OCI-LY1 (cell line): ENCODE results near the gene COL18A1.

Experiments
- H2AFZ ChIP-seq: fragments of 200-600 bp; sonication (generic), shearing (Covaris generic); 2 replicates; pipeline ENCODE4 v1.6.0; 2014; ENCODE audit warnings: antibody characterized with exemption, mild to moderate bottlenecking, low read length
- H3F3A ChIP-seq: fragments of 200-600 bp; sonication (generic), shearing (Covaris generic); 2 replicates; pipeline ENCODE4 v1.6.0; 2014; ENCODE audit warnings: mild to moderate bottlenecking, antibody characterized with exemption, low read length, moderate library complexity; ENCODE audit not compliant: insufficient read depth
- H3K27ac ChIP-seq: fragments of 200-600 bp; sonication (generic); 2 replicates; pipeline ENCODE4 v1.5.1; 2014; ENCODE audit warnings: low read length, mixed run types, mild to moderate bottlenecking, low read depth; ENCODE audit not compliant: poor library complexity, severe bottlenecking
- H3K27me3 ChIP-seq: fragments of 200-600 bp; sonication (generic); 2 replicates; pipeline ENCODE4 v1.6.0; 2014; ENCODE audit warnings: antibody characterized with exemption, mild to moderate bottlenecking, low read length, moderate library complexity; ENCODE audit not compliant: insufficient read depth
- H3K36me3 ChIP-seq: fragments of 200-600 bp; sonication (generic); 2 replicates; pipeline ENCODE4 v1.6.1; 2014; ENCODE audit warnings: mild to moderate bottlenecking, antibody characterized with exemption, low read length, moderate library complexity, mixed read lengths; ENCODE audit not compliant: insufficient read depth
- H3K4me1 ChIP-seq: fragments of 200-600 bp; sonication (generic); 2 replicates; pipeline ENCODE4 v1.5.1; 2014; ENCODE audit warnings: mild to moderate bottlenecking, low read length, moderate library complexity; ENCODE audit not compliant: insufficient read depth, severe bottlenecking
- H3K4me2 ChIP-seq: fragments of 200-600 bp; sonication (generic), shearing (Covaris generic); 2 replicates; pipeline ENCODE4 v1.6.1; 2014; ENCODE audit warnings: low read length
- H3K4me3 ChIP-seq: fragments of 200-600 bp; sonication (generic); 2 replicates; pipeline ENCODE4 v1.5.1; 2014; ENCODE audit warnings: low read length, low read depth, mild to moderate bottlenecking, mixed read lengths; ENCODE audit not compliant: poor library complexity, severe bottlenecking
- H3K79me2 ChIP-seq: fragments of 200-600 bp; shearing (Covaris generic); 2 replicates; pipeline ENCODE4 v1.6.1; 2016; ENCODE audit warnings: mixed run types, low read length, mixed read lengths; ENCODE audit not compliant: insufficient read depth
- H3K9ac ChIP-seq: fragments of 200-600 bp; sonication (generic), shearing (Covaris generic); 2 replicates; pipeline ENCODE4 v1.6.1; 2014; ENCODE audit warnings: mild to moderate bottlenecking, low read length, mixed read lengths
- H3K9me2 ChIP-seq: fragments of 200-600 bp; sonication (generic), shearing (Covaris generic); 2 replicates; pipeline ENCODE4 v1.6.1; 2014; ENCODE audit warnings: low read depth, mild to moderate bottlenecking, low read length, mixed read lengths
- H3K9me3 ChIP-seq: fragments of 200-600 bp; shearing (Covaris generic); 2 replicates; pipeline ENCODE4 v1.6.1; 2014; ENCODE audit warnings: low read length, mixed read lengths
- H4K20me1 ChIP-seq: fragments of 200-600 bp; sonication (generic), shearing (Covaris generic); 2 replicates; pipeline ENCODE4 v1.6.0; 2016; ENCODE audit warnings: mild to moderate bottlenecking, low read length; ENCODE audit not compliant: insufficient read depth
- EZH2 ChIP-seq: fragments of 200-600 bp; sonication (generic), shearing (Covaris generic); IDR thresholded peaks from 2 replicates; pipeline ENCODE4 v1.8.0; 2017; ENCODE audit warnings: borderline replicate concordance, mixed run types, mild to moderate bottlenecking, antibody characterized with exemption, low read length, moderate library complexity, mixed read lengths
- TF ChIP-seq, protein P1 (sequence below): fragments of 200-600 bp; sonication (generic), shearing (Covaris generic); IDR thresholded peaks from 2 replicates; pipeline ENCODE4 v1.5.1; 2017; ENCODE audit warnings: mild to moderate bottlenecking, antibody characterized with exemption, low read length, moderate library complexity, mixed read lengths

COL18A1 gene

DNA sequence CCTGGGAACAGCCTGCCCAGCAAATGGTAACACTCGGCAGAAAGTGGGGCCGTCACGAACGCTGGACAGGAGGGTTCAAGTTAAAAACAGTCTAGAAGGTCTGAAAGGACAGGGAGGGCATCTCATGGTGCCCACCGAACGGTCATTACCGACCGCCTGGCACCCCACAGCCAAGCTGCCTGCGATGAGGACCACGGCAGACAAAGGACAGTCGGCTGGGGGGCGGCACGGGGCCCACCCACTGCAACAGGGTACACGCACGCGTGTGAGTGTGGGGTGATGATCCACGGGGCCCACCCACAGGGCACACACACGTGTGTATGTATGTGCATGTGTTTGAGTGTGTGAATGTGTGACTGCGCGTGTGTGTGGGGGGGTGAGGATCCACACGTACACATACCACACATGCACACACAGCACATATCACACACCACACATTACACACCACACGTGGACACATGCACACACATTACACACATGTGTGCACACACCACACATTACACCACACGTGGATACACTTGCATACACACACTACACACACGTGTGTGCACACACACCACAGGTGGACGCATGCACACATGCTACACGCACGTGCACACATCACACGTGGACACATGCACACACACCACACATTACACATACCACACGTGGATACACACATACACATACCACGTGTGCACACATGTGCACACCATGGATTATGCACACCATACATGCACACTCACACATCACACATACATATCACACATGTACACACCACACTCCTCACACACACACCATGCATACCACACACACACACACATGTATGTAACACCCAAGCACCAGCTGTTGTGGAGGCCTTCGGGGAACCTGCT, 74.1 kb downstream of the COL18A1 start:
- Histone ChIP-seq H3K9ac (no peak overlapping the region; the same call in 1 of the 2 replicates), H3K79me2 (no peaks in the 10 kb centered on the region), H4K20me1 (no peaks in the 10 kb centered on the region), H3F3A (no peaks in the 10 kb centered on the region), H3K4me1 (peaks cover 19% of the 10 kb centered on the region), H3K4me3 (peak overlapping the region; percentile 41), H3K9me3 (no peaks in the 10 kb centered on the region), H3K4me2 (peak overlapping the region; percentile 58), H3K36me3 (no peaks in the 10 kb centered on the region), H3K27ac (no peak overlapping the region), H3K9me2 (no peaks in the 10 kb centered on the region), H3K27me3 (peaks cover 5% of the 10 kb centered on the region; the same call in 1 of the 2 replicates), H2AFZ (no peak overlapping the region)
- no peak for TF ChIP-seq EZH2
- TF ChIP-seq, protein P1, sequence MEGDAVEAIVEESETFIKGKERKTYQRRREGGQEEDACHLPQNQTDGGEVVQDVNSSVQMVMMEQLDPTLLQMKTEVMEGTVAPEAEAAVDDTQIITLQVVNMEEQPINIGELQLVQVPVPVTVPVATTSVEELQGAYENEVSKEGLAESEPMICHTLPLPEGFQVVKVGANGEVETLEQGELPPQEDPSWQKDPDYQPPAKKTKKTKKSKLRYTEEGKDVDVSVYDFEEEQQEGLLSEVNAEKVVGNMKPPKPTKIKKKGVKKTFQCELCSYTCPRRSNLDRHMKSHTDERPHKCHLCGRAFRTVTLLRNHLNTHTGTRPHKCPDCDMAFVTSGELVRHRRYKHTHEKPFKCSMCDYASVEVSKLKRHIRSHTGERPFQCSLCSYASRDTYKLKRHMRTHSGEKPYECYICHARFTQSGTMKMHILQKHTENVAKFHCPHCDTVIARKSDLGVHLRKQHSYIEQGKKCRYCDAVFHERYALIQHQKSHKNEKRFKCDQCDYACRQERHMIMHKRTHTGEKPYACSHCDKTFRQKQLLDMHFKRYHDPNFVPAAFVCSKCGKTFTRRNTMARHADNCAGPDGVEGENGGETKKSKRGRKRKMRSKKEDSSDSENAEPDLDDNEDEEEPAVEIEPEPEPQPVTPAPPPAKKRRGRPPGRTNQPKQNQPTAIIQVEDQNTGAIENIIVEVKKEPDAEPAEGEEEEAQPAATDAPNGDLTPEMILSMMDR, result no peak

DNA sequence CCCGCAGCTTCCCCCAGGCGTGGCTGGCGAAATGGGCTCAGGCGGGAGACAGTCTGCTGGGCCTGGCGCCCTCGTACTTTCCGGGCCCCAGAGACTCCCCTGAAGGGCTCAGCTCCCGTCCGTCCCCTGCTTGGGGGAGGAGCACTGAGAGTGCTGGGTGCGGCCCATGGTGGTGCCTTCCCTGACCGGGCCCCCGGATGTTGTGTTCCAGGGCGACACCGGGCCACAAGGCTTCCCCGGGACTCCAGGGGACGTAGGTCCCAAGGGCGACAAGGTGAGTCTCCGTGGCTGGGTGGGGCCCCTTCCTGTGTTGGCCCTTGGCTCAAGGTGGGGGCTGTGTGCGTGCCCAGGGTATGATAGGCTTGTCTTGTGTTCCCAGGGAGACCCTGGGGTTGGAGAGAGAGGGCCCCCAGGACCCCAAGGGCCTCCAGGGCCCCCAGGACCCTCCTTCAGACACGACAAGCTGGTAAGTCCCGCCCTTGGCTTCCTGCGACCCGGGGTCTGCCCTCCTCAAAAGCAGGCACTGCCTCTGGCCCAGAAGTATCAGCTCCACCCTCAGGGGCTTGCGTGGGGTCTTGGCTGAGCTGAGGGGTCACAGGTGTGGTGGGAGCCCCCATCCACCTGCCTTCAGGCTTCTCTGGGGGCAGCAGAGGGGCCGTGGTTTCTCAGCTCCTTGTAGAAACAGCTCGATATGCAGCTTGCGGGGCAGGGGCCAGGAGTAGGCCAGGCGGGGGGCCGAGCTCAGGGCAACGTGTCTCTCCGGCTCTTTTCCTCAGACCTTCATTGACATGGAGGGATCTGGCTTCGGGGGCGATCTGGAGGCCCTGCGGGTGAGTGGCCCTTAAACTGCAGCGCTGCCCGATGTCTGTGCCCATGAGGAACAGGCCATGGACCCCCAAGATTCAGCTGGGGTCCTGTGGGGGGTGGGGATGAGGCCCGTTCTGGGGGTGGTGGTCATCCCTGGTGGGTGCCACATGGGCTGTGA, 75.0 kb downstream of the COL18A1 start:
- Histone ChIP-seq H3K4me2 (no peak overlapping the region), H3K4me1 (peaks cover 19% of the 10 kb centered on the region), H4K20me1 (no peaks in the 10 kb centered on the region), H3F3A (no peaks in the 10 kb centered on the region), H3K79me2 (no peaks in the 10 kb centered on the region), H3K9ac (no peak overlapping the region), H3K27me3 (no peaks in the 10 kb centered on the region; the same call in 1 of the 2 replicates), H3K9me3 (no peaks in the 10 kb centered on the region), H3K4me3 (no peak overlapping the region), H2AFZ (no peak overlapping the region), H3K27ac (no peak overlapping the region), H3K36me3 (no peaks in the 10 kb centered on the region), H3K9me2 (no peaks in the 10 kb centered on the region)
- no peak for TF ChIP-seq EZH2
- TF ChIP-seq, protein P1, result no peak

DNA sequence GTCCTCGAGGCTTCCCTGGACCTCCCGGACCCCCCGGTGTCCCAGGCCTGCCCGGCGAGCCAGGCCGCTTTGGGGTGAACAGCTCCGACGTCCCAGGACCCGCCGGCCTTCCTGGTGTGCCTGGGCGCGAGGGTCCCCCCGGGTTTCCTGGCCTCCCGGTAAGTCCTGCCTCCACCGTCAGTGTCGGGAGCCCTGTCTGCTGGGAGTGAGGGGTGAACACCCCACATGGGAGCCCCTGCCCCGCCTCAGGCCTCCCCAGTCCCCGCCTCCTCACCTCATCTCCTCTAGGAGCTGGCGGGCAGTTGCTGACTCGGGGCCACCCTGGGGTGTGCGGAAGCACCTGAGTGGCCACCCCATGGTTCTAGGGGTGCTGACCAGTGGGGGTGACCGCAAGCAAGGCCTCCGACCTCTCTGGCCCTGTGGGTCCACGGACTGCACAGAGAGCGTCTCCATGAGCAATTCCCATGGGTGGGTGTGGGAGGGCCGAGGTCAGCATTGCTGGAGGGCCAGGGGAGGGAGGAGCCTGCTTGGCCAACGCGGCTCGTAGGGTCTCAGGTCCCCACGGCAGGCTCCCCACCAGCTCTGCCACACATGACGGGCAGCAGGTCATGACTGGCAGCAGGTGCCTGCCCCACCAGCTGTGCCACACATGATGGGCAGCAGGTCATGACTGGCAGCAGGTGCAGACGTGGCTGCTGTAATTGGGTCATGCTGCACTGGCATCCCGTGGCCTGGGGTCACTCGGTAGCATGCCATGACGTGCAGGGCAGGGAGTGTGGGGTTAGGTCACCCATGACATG, 75.9 kb downstream of the COL18A1 start:
- no peaks in the 10 kb centered on the region for H3K9me2 ChIP-seq
- H3K9me3 ChIP-seq, result no peaks in the 10 kb centered on the region
- no peaks in the 10 kb centered on the region for H3F3A ChIP-seq
- no peak overlapping the region for H3K9ac ChIP-seq
- no peaks in the 10 kb centered on the region; the same call in 1 of the 2 replicates for H3K27me3 ChIP-seq
- H3K36me3 ChIP-seq, result no peaks in the 10 kb centered on the region
- H3K27ac ChIP-seq, result no peak overlapping the region
- TF ChIP-seq, protein P1, result no peak
- no peak for TF ChIP-seq EZH2
- H3K4me2 ChIP-seq, result no peak overlapping the region
- H3K4me1 ChIP-seq, result peaks cover 19% of the 10 kb centered on the region
- H4K20me1 ChIP-seq, result no peaks in the 10 kb centered on the region
- H3K79me2 ChIP-seq, result no peaks in the 10 kb centered on the region
- H3K4me3 ChIP-seq, result no peak overlapping the region
- no peak overlapping the region for H2AFZ ChIP-seq
